Fibroblast of upper back skin (primary cell): ENCODE data around the gene CLEC16A.
"Not testable (repeated sequence)": the region's sequence is repeated elsewhere in the genome, so short reads cannot be mapped to it uniquely, and the experiment has no call there.

Experiments used
- DNase-seq: peaks from one replicate; pipeline ENCODE4 v3.0.0-alpha.2; 2013

CLEC16A gene

GRCh38 chr16:10940501-10941079 is 3.8 kb upstream of the CLEC16A start:
- no peak for DNase-seq

- no peak for DNase-seq
These were observed 3.0 kb upstream of the CLEC16A start for GRCh38 chr16:10941127-10941933.

- not testable (repeated sequence) for DNase-seq
These were observed 2.4 kb upstream of the CLEC16A start for GRCh38 chr16:10941935-10942351.

- peak; percentile 90 for DNase-seq
These were observed 1.9 kb upstream of the CLEC16A start, which contains the start of gene DEXI for GRCh38 chr16:10942352-10943063. Gene DEXI (minus strand): TSS chr16:10942468. CDS start chr16:10942005, 463 bp downstream.

GRCh38 chr16:10943064-10943353 is 1.4 kb upstream of the CLEC16A start:
- no peak for DNase-seq

GRCh38 chr16:10945065-10945787 is 862 bp downstream of the CLEC16A start:
- no peak for DNase-seq

- no peak for DNase-seq
These were observed 1.9 kb downstream of the CLEC16A start for GRCh38 chr16:10946308-10946707.

- DNase-seq: no peak
These were observed 2.9 kb downstream of the CLEC16A start for GRCh38 chr16:10947211-10947787.

GRCh38 chr16:10949424-10949970 is 5.1 kb downstream of the CLEC16A start:
- peak; percentile 77 for DNase-seq

GRCh38 chr16:10950393-10950792 is 6.0 kb downstream of the CLEC16A start:
- DNase-seq: no peak

GRCh38 chr16:10951026-10951425 is 6.7 kb downstream of the CLEC16A start:
- peak; percentile 43 for DNase-seq

- no peak for DNase-seq
These were observed 10.5 kb downstream of the CLEC16A start for GRCh38 chr16:10954903-10955302.

GRCh38 chr16:10957771-10958482 is 13.6 kb downstream of the CLEC16A start:
- DNase-seq: no peak

GRCh38 chr16:10959161-10959560 is 14.8 kb downstream of the CLEC16A start:
- DNase-seq: no peak

- peak; percentile 68 for DNase-seq
These were observed 16.9 kb downstream of the CLEC16A start for GRCh38 chr16:10961231-10961630.

GRCh38 chr16:10964039-10964890 is 19.9 kb downstream of the CLEC16A start:
- peak; percentile 82 for DNase-seq

GRCh38 chr16:10964891-10965326 is 20.5 kb downstream of the CLEC16A start:
- no peak for DNase-seq

- DNase-seq: no peak
These were observed 21.2 kb downstream of the CLEC16A start for GRCh38 chr16:10965440-10966061.

- no peak for DNase-seq
These were observed 21.8 kb downstream of the CLEC16A start for GRCh38 chr16:10966129-10966528.

GRCh38 chr16:10966559-10966958 is 22.2 kb downstream of the CLEC16A start:
- not testable (repeated sequence) for DNase-seq
